Astrocyte of the spinal cord (primary cell): ENCODE measurements around the gene CASZ1.

Experiments used
- DNase-seq: peaks from one replicate; pipeline ENCODE4 v3.0.0; 2011; ENCODE audit warnings: low read depth, low spot score
- H3K4me3 ChIP-seq: 2 replicates; pipeline ENCODE4 v1.5.1; 2011; ENCODE audit warnings: low read depth, mild to moderate bottlenecking, low read length, moderate library complexity
- in situ Hi-C: cut with HindIII; loops from 2 replicates; pipeline ENCODE4 v1.10.0; 2017; ENCODE audit warnings: low sequenced_read_pairs
- TF ChIP-seq, protein P1 (sequence below): IDR thresholded peaks from 2 replicates; pipeline ENCODE4 v1.5.1; 2012; ENCODE audit warnings: low read depth, mild to moderate bottlenecking, low read length, inconsistent platforms

The CASZ1 gene

DNA sequence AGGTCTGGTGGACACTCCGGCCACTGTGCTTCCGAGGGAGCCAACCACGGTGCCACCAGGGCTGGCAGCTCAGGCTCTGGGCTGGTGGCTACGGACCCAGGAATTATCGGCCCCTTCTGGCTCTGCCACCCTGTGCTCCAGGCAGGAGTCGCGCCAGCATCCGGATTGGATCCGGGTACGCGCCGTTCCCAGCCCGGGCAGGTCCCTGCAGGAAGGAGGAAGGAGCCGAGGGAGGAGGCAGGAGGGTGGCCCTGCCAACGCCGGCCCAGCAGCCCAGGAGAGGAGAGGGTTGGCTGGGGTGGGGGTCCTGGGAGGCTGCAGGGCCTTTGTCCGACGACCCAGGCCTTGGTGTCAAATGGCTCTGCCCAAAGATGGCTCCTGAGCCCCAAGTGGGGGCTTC, 160.5 kb downstream of the CASZ1 start:
- in situ Hi-C loops, result no loop called here
- TF ChIP-seq, protein P1, sequence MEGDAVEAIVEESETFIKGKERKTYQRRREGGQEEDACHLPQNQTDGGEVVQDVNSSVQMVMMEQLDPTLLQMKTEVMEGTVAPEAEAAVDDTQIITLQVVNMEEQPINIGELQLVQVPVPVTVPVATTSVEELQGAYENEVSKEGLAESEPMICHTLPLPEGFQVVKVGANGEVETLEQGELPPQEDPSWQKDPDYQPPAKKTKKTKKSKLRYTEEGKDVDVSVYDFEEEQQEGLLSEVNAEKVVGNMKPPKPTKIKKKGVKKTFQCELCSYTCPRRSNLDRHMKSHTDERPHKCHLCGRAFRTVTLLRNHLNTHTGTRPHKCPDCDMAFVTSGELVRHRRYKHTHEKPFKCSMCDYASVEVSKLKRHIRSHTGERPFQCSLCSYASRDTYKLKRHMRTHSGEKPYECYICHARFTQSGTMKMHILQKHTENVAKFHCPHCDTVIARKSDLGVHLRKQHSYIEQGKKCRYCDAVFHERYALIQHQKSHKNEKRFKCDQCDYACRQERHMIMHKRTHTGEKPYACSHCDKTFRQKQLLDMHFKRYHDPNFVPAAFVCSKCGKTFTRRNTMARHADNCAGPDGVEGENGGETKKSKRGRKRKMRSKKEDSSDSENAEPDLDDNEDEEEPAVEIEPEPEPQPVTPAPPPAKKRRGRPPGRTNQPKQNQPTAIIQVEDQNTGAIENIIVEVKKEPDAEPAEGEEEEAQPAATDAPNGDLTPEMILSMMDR, result no peak
- DNase-seq, result no peak
- H3K4me3 ChIP-seq, result no peak overlapping the region

DNA sequence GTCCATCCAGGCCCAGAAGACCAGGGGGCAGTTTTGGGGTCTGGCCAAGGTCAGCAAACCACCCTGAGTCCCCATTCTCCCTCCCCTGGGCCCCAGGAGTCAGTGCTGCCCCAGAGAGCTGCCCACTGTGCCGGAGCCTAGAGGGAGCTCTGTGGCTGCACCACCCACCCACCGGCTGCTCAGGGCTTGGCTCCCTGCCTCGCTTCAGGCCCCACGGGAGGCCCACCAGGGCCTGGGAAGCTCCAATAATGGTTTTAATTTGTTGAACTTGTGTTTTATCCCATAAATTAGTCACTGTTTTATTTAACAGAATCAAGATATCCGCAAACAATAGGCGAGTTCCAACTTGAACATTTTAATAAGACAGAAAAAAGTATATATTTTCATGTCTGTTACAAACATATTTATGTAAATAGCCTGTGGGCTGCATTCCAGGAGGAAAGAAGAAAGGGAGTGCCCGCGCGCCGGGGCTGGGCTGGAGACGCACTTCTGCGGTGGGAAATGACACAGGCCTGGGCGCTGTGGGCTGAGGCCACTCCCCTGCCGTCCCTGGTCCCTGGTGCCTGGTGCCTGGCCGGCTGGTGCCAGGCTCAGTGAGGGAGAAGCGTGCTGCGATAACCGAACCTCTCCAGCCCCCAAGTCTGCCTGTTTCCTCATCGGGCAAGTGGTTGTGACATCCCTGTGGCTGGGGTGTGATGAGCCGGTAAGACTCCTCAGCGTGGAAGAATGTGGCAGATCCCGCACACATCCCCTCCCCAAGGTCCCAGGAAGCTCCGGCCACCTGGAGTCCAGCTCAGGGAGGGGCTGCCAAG, 161.2 kb downstream of the CASZ1 start:
- TF ChIP-seq, protein P1, result no peak
- in situ Hi-C loops, result no loop called here
- H3K4me3 ChIP-seq, result no peak overlapping the region
- peak; percentile 17 for DNase-seq

DNA sequence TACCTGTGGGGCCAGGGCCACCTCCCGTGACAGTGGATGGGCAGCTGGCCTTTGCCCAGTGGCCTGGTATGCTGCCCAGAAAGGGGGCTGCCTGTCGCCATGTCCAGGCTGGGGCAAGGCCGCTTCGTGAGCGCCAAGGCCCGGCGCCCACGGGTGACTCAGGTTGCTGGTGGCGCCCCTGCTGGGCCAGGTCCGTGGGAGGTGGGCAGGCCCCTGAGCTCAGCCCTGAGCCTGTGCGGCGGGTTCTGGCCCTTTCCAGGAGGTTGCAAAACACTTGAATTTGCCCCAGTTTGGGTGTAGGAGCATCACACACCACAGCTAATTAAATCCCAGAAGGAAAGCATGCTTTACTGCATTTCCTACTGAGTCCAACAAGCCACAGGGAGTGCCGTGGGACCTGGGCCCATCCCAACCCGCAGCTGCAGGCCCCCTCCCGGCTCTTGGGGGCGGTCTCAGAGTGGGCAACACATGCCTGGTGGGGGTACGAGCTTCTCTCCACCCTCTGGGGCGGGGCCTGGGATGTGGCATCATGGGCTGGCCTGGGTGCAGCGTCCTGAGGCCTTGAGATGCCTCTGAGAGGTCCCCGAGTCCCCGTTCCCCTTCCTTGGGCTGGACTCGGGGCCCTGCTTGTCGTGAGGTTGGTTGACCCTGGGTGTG, 161.9 kb downstream of the CASZ1 start:
- DNase-seq, result no peak
- no peak overlapping the region for H3K4me3 ChIP-seq
- in situ Hi-C loops, result no loop called here
- TF ChIP-seq, protein P1, result no peak

DNA sequence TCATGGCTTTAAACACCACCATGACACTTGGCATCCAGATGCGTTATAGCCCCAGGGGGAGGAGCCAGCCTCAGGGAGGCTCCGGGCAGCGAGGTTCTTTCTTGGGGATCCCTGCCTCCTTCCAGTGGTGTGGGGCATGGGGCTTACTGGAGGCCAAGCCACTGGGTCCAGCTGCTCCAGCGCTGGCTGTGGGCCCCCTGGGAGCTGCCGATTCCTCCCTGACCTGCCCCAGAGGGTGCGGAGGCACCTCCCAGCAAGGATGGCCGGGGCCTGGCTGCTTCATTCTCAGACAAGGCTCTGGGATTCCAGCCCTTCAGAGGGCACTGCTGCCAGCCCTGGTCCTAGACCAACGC, 162.4 kb downstream of the CASZ1 start:
- no peak overlapping the region for H3K4me3 ChIP-seq
- in situ Hi-C loops, result no loop called here
- TF ChIP-seq, protein P1, result no peak
- no peak for DNase-seq

DNA sequence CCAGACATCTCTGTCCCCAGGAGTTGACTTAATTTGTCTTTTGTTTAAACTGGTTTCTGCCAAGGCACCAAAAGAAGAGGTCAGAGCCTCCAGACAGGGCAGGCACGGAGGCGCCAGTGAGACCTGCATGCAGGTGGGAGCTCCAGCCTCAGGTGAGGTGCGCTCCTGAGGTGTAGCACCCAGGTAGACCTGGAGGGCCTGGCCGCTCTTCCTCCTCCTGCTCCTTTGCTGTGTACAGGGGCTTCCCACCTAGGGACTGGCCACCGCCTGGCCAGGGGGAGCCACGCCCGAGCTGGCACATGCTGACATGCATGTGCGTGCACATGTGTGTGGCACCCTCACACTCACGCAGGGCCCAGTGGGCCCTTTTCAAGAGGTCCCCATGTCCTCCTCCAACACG, 163.0 kb downstream of the CASZ1 start:
- no peak overlapping the region for H3K4me3 ChIP-seq
- TF ChIP-seq, protein P1, result no peak
- DNase-seq, result no peak
- in situ Hi-C loops, result no loop called here

DNA sequence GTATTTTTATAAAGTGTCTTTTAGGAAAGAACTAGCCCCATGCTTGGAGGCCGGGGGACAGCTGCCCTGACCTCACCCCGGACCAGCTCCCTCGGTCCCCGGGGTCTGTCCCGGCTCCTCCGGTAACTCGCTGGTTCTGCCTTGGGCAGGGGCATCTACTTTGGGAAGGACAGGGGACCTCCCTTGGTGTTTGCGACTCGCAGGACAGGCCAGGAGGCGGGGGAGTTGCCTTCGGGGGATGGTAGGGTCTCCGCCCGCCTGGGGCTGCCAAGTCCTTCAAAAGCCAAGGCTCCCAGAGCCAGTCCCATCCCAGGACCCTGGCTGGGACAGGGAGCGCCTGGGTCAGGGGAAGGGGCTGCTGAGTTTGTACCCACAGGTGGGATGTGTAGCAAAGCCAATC, 163.8 kb downstream of the CASZ1 start:
- H3K4me3 ChIP-seq, result no peak overlapping the region
- TF ChIP-seq, protein P1, result no peak
- in situ Hi-C loops, result no loop called here
- DNase-seq, result no peak
